DMS53 (cell line): Measurements from ENCODE around the gene JRKL.

Experiments used
- DNase-seq: peaks from one replicate; lab custom pipeline; 2025; lab: John Stamatoyannopoulos, UW

The JRKL gene

DNA sequence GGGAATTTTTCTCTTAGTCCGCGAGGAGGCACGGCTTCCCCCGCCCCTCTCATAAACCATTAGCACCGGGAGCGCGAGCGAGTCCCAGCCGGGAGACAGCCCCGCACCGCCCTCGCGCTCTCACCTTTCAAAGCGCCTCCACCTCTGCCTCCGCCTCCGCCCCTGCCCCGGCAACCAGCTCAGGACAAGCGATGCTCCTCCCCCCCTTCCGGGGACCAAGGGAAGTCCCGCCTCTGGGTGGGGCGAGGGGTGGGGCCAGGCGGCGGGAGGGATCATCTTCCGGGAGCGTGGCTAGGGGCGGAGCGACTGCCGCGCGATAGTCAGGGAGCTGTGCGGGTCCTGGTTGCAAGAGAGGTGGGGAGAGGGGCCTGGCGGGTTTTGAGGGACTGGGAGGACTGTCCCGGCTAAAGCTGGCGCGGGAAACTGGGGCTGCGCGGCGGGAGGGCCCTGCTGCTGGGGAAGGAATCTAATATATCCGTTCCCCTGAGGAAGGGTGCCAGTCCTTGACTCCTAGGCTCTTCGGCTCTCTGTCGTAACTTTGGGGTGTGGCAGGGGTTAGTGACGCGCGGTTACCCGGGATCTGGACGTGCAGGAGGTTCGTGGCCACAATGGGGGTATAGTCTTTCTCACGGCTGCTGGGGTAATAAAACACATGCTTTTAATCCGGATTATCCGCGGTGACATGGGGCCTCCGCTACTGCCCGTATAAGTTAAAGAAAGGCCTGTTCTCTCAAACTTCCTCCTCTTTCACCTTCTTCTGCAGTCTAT is at the start of gene JRKL, which contains the start of gene CCDC82:
JRKL (plus strand) TSS at position 294 of the 768 bp plus-strand sequence. CDS start 637 bp downstream, outside the sequence.
CCDC82 (minus strand) TSS at position 193 of the 768 bp plus-strand sequence. CDS start 5,165 bp downstream, outside the sequence.
- DNase-seq: peak; percentile 99

GRCh38 chr11:96340555-96340885 is 49.3 kb upstream of the JRKL start:
- DNase-seq: no peak

GRCh38 chr11:96341211-96342013 is 48.4 kb upstream of the JRKL start:
- peak; percentile 48 for DNase-seq

- DNase-seq: peak; percentile 64
Observed at GRCh38 chr11:96342014-96342960, 47.5 kb upstream of the JRKL start.

- peak; percentile 98 for DNase-seq
Observed at GRCh38 chr11:96342961-96343711, 46.7 kb upstream of the JRKL start, which contains the start of gene MAML2. Gene MAML2 (minus strand): TSS chr11:96343195. CDS start chr11:96341895, 1,300 bp downstream.

DNA sequence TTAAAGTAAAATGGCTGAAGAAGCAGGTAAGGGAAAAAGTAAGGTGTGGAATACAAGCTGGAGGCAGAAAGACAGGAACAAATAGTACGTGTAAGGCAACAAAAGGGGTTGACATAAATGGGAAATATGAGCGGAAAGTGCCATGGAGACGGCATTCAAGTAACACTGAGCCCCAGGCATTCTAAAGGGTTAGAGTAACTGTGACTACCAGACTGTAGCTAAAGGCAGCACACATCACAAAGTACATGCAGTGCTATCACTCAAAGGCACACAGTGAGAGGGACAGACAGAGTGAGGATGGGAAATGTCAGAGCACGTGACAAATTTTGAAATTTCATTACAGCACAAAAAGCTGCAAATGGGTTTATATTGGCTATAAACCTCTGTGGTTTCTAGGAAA is 33.0 kb upstream of the JRKL start:
- DNase-seq: no peak

- no peak for DNase-seq
Observed at GRCh38 chr11:96357794-96358193, 32.0 kb upstream of the JRKL start.

DNA sequence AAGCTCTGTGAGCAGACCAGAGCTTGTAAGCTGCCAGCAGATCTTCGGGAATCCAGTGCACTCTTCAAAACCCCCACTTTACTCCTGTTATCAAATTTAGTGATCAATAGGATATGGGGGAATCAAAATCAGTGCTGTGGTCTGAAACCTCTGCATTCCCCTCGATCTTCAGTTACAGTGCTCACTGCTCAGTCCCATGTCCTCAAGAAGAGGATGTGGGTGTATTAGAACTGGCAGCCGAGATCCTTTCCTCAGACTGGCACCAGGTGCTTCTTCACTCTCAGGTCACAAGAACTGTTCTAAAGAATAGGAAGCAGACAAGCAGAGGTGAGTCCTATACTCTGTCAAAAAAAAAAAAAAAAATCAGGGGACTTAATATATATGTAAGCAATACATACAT is 31.5 kb upstream of the JRKL start:
- DNase-seq: no peak

GRCh38 chr11:96361778-96362177 is 28.0 kb upstream of the JRKL start:
- DNase-seq: peak; percentile 42

- no peak for DNase-seq
Observed at GRCh38 chr11:96365493-96365892, 24.3 kb upstream of the JRKL start.

DNA sequence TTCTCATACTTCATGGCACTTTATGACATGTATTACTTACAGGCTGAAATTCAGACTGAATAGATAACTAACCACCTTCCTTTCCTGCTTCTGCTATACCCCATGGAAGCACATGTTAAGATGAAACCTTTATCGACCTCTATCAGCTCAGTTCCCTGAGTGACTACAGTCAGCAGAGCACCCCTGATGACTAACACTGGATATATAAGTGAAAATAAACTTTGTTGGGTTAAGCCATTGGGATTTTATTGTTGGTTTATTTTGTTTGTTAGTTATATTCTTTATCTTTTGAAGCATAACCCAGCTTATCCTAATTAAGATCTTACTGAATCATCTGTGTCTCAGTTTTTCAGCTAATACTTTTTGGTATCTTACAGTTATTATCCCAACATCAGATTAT is 23.8 kb upstream of the JRKL start:
- DNase-seq: no peak

GRCh38 chr11:96367342-96367741 is 22.5 kb upstream of the JRKL start:
- no peak for DNase-seq

GRCh38 chr11:96373826-96374225 is 16.0 kb upstream of the JRKL start:
- DNase-seq: no peak

- DNase-seq: no peak
Observed at GRCh38 chr11:96376796-96377195, 13.0 kb upstream of the JRKL start.

- DNase-seq: peak; percentile 96
Observed at GRCh38 chr11:96384156-96384555, 5.7 kb upstream of the JRKL start.

- DNase-seq: no peak
Observed at GRCh38 chr11:96385187-96385586, 4.6 kb upstream of the JRKL start.

DNA sequence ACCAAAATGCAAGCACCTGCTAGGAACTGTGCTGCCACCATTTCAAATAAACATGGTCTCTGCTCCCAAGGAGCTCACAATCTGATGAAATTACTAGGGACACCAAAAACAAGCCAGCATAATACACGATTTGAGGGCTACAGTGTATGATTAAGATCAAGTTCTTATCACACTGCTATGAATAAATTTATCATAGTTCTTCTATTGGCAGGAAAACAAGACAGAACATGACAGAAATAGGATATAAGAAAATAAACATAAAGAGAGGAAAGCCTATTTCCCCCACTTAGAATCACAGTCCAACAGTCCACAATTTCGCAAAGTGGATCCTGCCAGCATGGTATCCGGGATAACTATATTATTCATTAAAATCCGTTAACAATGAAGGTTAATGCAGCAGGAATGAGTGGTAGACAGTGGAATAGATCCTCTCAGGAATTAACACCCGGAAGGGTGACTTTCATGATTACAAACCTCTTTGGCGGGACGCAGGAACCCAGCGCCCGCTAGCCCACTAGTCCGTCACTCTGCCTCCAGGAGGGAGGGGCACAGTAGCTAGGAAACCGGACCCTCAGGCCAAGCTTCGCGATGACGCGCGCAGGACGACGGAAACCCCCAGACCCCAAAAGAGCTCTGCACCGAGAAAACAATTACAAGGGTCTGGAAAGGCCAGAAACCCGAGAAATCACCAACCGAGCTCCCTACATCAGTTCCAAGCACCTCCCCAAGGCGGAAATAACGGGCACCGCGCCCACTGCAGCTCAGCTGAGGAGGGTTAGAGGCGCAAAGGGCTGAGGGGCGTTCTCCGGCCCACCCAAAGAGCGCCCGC is 708 bp upstream of the JRKL start:
- peak; percentile 74 for DNase-seq

DNA sequence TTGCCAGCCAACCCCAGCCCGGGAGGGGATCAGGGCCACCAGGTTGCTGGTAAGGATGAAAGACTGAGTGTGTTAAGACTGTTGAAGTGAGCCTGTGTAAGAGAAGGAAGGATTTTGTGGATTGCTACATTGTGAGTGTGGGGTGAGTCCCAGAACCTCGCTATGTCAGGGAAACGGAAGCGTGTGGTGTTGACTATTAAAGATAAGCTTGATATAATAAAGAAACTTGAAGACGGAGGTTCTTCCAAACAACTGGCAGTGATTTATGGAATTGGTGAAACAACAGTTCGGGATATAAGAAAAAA is 627 bp downstream of the JRKL start:
- DNase-seq: no peak

DNA sequence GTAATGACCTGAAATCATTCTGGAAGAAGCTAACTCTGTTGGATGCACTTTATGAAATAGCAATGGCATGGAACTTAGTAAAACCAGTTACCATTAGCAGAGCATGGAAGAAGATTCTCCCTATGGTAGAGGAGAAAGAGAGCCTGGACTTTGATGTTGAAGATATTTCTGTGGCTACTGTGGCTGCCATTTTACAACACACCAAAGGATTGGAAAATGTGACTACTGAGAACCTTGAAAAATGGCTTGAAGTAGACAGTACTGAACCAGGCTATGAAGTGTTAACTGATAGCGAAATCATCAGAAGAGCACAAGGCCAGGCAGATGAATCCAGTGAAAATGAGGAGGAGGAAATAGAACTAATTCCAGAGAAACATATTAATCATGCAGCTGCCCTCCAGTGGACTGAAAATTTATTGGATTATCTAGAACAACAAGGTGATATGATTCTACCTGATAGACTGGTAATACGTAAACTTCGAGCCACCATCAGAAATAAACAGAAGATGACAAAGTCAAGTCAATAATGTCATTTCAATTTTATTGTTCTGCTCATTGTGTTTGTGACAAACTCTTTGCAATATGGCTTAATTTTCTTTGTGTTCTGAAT is 2.0 kb downstream of the JRKL start:
- DNase-seq: peak; percentile 48

DNA sequence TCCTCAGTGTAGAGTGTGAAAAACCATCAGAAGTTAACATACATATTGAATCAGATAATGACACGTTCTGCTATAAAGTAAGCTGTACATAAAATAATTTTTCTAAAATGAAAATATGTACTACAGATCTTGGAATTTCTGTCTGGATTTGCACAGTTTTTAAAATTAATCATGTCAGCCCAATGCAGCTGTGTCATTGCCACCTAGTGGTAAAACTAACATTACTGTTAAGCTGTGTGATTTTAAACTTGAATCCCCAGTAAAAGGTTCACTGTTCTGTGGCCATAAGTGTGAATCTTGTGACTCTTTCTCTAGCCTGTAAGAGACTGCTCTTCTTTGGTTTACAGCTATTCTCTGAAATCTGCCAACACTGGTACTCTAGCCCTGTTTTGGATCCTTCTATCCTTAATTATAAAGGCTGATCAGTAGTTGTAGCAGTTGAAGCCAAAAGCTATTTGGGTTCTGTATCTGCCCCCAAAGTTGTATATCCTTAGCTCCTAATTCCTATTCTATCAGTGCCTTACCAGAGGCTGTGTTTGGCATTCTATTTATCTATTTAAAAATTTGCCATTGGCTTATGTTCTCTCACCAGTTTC is 4.0 kb downstream of the JRKL start:
- DNase-seq: peak; percentile 77
